AG04450 (cell line): ENCODE measurements around the gene STIP1. TPM values are rescaled to one million over a fixed set of nuclear protein-coding genes. Genes with fewer than 3 reads are reported as not detected.

Source experiments
- CTCF ChIA-PET: fragments of 300-600, 350-600 bp; formaldehyde crosslinking; extraction: SDS; loops from one replicate; lab custom pipeline; 2022; ENCODE audit warnings: antibody characterized with exemption, inconsistent platforms; lab: Charles Lee
- POLR2A ChIA-PET: fragments of 350-600 bp; formaldehyde crosslinking; extraction: SDS; loops from one replicate; lab custom pipeline; 2021; ENCODE audit warnings: antibody characterized with exemption, inconsistent platforms; lab: Yijun Ruan, JAX
- DNase-seq: peaks from one replicate; pipeline ENCODE4 v3.0.0-alpha.2; 2011; ENCODE audit warnings: low read depth, low spot score
- H3K27ac ChIP-seq: one replicate; pipeline ENCODE4 v1.5.1; 2012; ENCODE audit warnings: low read depth, low read length, control low read depth
- H3K27me3 ChIP-seq: one replicate; pipeline ENCODE4 v1.6.0; 2012; ENCODE audit warnings: low read length; ENCODE audit not compliant: control insufficient read depth, insufficient read depth
- H3K4me3 ChIP-seq: 2 replicates; pipeline ENCODE4 v1.5.1; 2011; ENCODE audit warnings: mild to moderate bottlenecking, low read depth, low read length, control low read depth
- H3K9me3 ChIP-seq: 2 replicates; pipeline ENCODE4 v1.5.1; 2012; ENCODE audit warnings: low read length; ENCODE audit not compliant: control insufficient read depth, insufficient read depth
- polyA plus RNA-seq: library from polyadenylated mRNA; depleted of rRNA; stranded (reverse); fragments of >200 nt; gene quantifications from 2 replicates; pipeline ENCODE4 v1.2.3, GENCODE V29; 2011
- TF ChIP-seq, protein P1 (sequence below): IDR thresholded peaks from 2 replicates; pipeline ENCODE4 v1.5.1; 2011; ENCODE audit warnings: low read depth, low read length, control low read depth, inconsistent platforms

Gene STIP1
- polyA plus RNA-seq, 1 experiment = 171 TPM

DNA sequence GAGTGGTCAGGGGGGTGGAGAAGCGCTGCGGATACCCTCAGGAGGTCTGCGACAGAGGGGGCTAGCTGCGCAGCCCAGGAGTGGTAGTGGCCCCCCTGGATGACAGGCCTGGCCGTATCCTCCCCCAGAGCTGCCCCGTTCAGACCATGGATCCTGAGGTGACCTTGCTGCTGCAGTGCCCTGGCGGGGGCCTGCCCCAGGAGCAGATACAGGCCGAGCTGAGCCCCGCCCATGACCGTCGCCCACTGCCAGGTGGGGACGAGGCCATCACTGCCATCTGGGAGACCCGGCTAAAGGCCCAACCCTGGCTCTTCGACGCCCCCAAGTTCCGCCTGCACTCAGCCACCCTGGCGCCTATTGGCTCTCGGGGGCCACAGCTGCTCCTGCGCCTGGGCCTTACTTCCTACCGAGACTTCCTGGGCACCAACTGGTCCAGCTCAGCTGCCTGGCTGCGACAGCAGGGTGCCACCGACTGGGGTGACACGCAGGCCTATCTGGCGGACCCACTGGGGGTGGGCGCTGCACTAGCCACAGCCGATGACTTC, 40.6 kb downstream of the STIP1 start:
- peak overlapping the region; percentile 89 for H3K4me3 ChIP-seq
- ChIA-PET CTCF (interaction anchor here (1.0 to 3.8 kb wide), 3 partner anchors 22 to 78 kb away, joined by 3 to 13 read pairs (median 4); no protein-coding TSS in a partner anchor), POLR2A (interaction anchor here (0.7 to 2.2 kb wide), 6 partner anchors 8 to 78 kb away, joined by 3 to 8 read pairs (median 4); partner anchors contain the start of gene STIP1)
- H3K27ac ChIP-seq = peak overlapping the region; percentile 21
- DNase-seq = no peak
- no peaks in the 10 kb centered on the region; the same call in 1 of the 2 replicates for H3K9me3 ChIP-seq
- TF ChIP-seq, protein P1, sequence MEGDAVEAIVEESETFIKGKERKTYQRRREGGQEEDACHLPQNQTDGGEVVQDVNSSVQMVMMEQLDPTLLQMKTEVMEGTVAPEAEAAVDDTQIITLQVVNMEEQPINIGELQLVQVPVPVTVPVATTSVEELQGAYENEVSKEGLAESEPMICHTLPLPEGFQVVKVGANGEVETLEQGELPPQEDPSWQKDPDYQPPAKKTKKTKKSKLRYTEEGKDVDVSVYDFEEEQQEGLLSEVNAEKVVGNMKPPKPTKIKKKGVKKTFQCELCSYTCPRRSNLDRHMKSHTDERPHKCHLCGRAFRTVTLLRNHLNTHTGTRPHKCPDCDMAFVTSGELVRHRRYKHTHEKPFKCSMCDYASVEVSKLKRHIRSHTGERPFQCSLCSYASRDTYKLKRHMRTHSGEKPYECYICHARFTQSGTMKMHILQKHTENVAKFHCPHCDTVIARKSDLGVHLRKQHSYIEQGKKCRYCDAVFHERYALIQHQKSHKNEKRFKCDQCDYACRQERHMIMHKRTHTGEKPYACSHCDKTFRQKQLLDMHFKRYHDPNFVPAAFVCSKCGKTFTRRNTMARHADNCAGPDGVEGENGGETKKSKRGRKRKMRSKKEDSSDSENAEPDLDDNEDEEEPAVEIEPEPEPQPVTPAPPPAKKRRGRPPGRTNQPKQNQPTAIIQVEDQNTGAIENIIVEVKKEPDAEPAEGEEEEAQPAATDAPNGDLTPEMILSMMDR = no peak
- no peaks in the 10 kb centered on the region for H3K27me3 ChIP-seq

DNA sequence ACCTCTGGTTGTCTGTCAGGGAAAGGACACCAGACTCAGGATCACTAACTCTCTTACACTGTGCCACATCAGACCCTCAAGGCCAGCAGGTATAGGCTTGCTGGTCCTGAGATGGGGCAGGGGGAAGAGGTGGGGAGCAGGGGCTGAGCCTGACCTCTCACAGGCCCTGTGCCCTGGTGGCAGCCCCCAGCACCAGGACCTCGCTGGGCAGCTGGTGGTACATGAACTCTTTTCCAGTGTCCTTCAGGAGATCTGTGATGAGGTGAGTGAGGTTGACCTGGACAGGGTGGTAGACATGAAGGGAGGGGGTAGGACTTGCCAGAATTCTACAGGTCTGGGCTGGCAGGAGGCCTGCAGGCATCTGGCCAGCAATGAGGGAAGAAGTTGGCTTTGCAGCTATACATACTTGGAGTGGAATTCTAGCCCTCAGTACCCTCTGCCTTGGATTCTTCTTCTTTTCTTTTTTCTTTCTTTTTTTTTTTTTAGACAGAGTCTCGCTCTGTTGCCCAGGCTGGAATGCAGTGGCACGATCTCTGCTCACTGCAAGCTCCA, 41.5 kb downstream of the STIP1 start:
- ChIA-PET POLR2A (interaction anchor here (1.6 to 2.2 kb wide), 2 partner anchors 20 to 42 kb away, joined by 5 to 8 read pairs; partner anchors contain the start of gene STIP1), CTCF (interaction anchor here (3.8 kb wide), 1 partner anchor 22 kb away, joined by 13 read pairs; no protein-coding TSS in a partner anchor)
- TF ChIP-seq, protein P1 = no peak
- Histone ChIP-seq H3K27me3 (no peaks in the 10 kb centered on the region), H3K9me3 (no peaks in the 10 kb centered on the region; the same call in 1 of the 2 replicates), H3K27ac (peak overlapping the region; percentile 2), H3K4me3 (peak overlapping the region; percentile 89)
- DNase-seq = no peak

DNA sequence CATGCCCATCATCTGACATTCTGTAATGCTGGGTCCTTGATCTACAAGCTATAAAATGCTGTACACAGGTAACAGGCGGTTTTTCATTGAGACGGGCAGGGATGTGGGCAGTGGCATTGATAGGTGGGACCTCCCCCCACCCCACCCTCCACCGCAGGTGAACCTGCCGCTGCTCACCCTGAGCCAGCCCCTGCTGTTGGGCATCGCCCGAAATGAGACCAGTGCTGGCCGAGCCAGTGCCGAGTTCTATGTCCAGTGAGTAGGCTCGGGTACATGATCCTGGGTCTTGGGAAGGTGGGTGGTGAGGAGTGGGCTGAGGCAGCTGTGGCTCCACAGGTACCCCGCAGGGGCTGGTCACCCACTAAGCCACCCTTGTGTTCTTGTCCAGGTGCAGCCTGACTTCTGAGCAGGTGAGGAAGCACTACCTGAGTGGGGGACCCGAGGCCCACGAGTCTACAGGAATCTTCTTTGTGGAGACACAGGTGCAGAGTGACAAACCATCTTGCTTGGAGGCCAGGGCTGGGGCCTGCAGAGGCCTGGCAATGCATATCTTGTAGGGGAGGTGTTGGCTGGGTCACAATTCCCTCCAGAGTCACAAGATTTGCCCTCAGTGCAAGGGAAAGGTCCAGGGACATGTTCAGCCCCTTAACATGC, 43.2 kb downstream of the STIP1 start:
- Histone ChIP-seq H3K4me3 (no peak overlapping the region), H3K27me3 (no peaks in the 10 kb centered on the region), H3K9me3 (no peaks in the 10 kb centered on the region; the same call in 1 of the 2 replicates), H3K27ac (no peak overlapping the region)
- CTCF ChIA-PET = no interaction called here
- TF ChIP-seq, protein P1 = no peak
- POLR2A ChIA-PET = interaction anchor here (0.6 to 0.7 kb wide), 2 partner anchors 56 to 126 kb away, joined by 3 to 4 read pairs; no protein-coding TSS in a partner anchor
- no peak for DNase-seq

DNA sequence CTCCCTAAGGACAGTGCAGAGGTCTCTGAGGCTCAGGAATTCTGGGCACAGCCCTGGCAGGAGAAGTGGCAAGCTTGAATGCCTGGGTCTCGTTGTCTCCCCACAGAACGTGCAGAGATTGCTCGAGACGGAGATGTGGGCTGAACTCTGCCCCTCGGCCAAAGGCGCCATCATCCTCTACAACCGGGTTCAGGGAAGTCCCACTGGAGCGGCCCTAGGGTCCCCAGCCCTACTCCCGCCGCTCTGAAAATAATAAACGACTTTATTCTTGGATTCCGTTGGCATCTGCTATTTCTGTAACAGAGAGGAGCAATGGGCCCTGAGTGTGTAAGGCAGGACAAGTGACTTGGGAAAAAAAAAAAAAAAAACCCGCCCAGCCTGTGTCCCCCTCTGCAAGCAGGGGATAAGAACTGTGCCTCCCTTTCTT, 43.8 kb downstream of the STIP1 start:
- ChIA-PET CTCF (no interaction called here), POLR2A (interaction anchor here (0.7 kb wide), 1 partner anchor 56 kb away, joined by 3 read pairs; no protein-coding TSS in a partner anchor)
- no peak overlapping the region for H3K27ac ChIP-seq
- H3K4me3 ChIP-seq = peak overlapping the region; percentile 75
- no peaks in the 10 kb centered on the region for H3K27me3 ChIP-seq
- DNase-seq = no peak
- no peaks in the 10 kb centered on the region; the same call in 1 of the 2 replicates for H3K9me3 ChIP-seq
- TF ChIP-seq, protein P1 = no peak
